OCI-LY3 (cell line): Measurements from ENCODE around the gene SPDYE2.
"Not testable (repeated sequence)": the region's sequence is repeated elsewhere in the genome, so short reads cannot be mapped to it uniquely, and the experiment has no call there.

Experiments
- EZH2phosphoT487 ChIP-seq: fragments of 200-600 bp; shearing (Covaris generic); IDR thresholded peaks from 2 replicates; pipeline ENCODE4 v1.6.1; 2018; ENCODE audit warnings: antibody characterized with exemption, mixed run types, low read depth
- TF ChIP-seq, protein P1 (sequence below): fragments of 200-600, 300-600 bp; sonication (generic); IDR thresholded peaks from 2 replicates; pipeline ENCODE4 v1.5.1; 2014; ENCODE audit warnings: antibody characterized with exemption, low read length, low read depth

DNA sequence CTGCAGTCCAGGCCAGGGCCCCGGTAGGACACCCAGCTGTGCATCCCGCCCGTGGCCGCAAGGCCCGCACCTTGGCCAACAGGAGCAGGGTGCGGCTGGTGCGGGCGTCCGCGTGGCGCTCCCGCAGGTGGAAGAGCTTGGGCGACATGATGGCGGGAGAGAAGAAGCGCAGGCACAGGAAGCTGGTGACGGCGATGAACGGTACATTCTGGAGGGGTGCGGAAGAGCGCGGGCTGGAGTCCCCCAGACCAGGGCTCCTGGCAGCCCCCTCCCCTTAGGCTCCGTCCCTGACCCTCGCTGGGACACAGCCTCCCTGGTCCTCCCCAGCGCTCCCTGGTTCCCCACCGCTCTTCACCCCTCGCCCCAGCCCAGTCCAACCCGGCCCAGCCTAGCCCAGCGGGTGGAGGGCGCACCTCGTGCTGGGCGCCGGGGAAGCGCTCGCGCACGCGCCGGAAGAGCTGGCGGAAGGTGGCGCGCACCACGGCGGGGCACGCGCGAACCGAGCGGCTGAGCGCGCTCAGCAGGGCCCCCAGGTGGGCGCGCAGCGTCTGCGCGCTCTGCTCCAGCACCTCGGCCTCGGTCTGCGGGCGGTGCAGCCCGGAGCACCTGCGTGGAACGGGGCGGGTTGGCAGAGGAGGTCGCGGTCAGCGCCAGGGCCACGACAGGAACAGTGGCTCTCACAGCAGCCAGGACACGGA lies 42.8 kb downstream of the SPDYE2 start:
- TF ChIP-seq, protein P1, sequence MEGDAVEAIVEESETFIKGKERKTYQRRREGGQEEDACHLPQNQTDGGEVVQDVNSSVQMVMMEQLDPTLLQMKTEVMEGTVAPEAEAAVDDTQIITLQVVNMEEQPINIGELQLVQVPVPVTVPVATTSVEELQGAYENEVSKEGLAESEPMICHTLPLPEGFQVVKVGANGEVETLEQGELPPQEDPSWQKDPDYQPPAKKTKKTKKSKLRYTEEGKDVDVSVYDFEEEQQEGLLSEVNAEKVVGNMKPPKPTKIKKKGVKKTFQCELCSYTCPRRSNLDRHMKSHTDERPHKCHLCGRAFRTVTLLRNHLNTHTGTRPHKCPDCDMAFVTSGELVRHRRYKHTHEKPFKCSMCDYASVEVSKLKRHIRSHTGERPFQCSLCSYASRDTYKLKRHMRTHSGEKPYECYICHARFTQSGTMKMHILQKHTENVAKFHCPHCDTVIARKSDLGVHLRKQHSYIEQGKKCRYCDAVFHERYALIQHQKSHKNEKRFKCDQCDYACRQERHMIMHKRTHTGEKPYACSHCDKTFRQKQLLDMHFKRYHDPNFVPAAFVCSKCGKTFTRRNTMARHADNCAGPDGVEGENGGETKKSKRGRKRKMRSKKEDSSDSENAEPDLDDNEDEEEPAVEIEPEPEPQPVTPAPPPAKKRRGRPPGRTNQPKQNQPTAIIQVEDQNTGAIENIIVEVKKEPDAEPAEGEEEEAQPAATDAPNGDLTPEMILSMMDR = not testable (repeated sequence)
- TF ChIP-seq EZH2phosphoT487 = not testable (repeated sequence)
